HG03432 (cell line): ENCODE data around the gene ZFYVE16.
"Not testable (repeated sequence)": the region's sequence is repeated elsewhere in the genome, so short reads cannot be mapped to it uniquely, and the experiment has no call there.

Experiments used
- ATAC-seq: cut with Tn5 transposase; IDR thresholded peaks from one replicate; pipeline ENCODE4 v1.9.1; 2021; ENCODE audit warnings: mild to moderate bottlenecking, moderate library complexity; ENCODE audit not compliant: unreplicated experiment

The ZFYVE16 gene

GRCh38 chr5:80407735-80408483 lies at the start of gene ZFYVE16:
Gene ZFYVE16, plus strand, starts transcription at chr5:80408064. Its CDS starts 26,084 bp downstream, at chr5:80434148.
- peak; percentile 88 for ATAC-seq

- ATAC-seq, result no peak
Measured at GRCh38 chr5:80360914-80361444, 46.9 kb upstream of the ZFYVE16 start.

DNA sequence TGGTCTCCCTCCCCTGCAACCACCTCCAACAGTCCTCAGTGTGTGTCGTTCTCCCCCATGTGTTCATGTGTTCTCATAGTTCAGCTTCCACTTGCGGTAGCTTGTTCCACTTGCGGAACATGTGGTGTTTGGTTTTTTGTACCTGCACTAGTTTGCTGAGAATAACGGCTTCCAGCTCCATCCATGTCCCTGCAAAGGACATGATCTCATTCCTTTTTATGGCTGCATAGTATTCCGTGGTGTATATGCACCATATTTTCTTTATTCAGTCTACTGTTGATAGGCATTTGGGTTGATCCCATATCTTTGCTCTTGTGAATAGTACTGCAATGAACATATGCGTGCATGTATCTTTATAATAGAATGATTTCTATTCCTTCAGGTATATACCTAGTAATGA lies 43.0 kb upstream of the ZFYVE16 start:
- no peak for ATAC-seq

GRCh38 chr5:80368661-80369480 lies 39.0 kb upstream of the ZFYVE16 start:
- ATAC-seq, result no peak

DNA sequence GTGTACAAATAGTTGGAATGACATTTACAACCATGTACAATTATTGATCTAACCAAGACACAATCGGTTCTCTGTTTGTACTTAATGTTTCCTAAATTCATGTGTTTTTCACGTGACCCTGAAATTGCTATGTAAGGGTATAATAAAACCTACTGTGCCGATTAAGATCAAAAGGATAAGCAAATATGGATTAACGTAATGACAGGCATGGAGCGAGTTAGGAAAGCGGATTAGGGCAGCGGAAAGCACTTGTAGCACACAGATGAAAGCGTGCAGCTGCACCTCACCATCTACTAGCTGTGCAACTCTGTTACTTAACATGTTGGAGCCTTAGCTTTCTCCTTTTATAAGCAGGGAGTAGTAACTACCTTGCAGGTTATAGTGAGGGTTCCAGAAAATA lies 38.3 kb upstream of the ZFYVE16 start:
- ATAC-seq, result no peak

DNA sequence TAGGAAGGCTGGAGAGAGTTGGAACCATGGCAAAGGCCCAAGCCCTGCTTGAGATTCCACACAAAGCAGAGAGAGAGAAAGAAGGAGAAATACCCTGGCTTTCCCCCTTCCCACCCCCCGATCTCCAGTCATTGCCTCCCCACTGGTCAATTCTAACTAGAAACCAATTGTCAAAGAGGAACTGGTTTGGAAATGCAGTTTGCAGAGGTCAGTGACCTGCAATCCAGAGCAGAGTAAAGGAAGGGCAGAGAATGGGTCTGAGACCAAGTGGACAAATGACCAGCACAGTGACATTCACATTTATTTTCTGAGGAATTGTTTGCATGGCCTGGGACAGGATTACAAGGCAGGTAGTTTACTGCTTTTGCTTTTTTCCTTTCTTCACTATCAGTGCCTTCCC lies 37.5 kb upstream of the ZFYVE16 start:
- no peak for ATAC-seq

DNA sequence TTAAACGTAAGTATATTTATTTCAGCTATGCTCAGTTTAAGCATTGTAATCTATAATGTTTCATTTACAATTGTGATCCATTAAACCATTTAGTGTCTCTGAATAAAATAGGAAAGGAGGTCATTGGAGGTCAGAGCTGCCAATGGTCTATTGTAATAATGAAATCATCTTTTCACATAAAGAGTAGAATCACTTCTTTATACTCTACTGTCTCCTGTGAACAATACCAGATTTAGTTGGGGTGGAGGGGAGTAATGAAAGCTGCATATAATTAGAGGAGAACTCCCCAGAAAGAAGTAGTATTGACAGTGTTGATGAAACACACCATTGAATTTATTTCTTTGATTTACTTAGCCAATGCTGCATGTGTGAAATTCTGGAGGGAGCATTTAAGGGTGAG lies 35.1 kb upstream of the ZFYVE16 start:
- ATAC-seq, result no peak

- no peak for ATAC-seq
Measured at GRCh38 chr5:80374188-80374587, 33.7 kb upstream of the ZFYVE16 start.

DNA sequence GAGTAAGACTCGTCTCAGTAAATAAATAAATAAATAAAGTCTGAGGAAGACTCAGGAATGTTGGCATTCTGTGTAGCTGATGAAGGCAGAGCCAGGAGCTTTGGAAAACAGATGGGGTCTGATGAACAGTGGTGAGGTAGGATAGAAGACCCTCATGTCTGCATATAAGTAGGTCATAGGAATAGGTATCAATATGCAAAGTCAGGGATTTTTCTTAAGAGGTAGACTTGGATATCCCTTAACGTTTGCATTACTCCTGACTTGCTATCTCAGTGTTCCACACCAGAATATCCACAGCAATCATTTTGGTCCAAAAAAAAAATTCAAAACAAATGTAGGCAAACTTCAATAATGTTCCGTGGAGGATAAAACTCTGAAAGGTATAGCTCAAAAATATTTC lies 31.3 kb upstream of the ZFYVE16 start:
- ATAC-seq, result no peak

DNA sequence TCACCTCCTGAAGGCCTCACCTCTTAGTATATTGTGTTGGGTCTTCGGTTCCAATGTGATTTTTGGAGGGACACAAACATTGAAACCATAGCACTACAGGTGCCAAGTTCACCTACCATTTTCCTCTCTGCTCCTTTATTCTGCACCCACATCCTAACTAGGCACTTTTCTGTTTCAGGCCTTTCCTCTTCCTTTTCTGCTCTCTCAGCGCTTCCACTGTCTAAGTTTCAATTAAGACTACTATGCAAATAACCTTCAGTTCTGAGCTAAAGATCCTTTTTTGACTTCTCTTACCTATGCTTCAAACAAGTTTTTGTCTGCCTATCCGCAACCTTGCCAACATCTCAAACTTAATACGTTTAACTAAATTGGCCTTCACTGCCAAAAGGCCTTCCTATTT lies 25.4 kb upstream of the ZFYVE16 start:
- ATAC-seq, result no peak

- ATAC-seq, result peak; percentile 53
Measured at GRCh38 chr5:80387063-80387768, 20.6 kb upstream of the ZFYVE16 start.

- no peak for ATAC-seq
Measured at GRCh38 chr5:80389580-80389979, 18.3 kb upstream of the ZFYVE16 start.

- ATAC-seq, result not testable (repeated sequence)
Measured at GRCh38 chr5:80390413-80390812, 17.5 kb upstream of the ZFYVE16 start.

DNA sequence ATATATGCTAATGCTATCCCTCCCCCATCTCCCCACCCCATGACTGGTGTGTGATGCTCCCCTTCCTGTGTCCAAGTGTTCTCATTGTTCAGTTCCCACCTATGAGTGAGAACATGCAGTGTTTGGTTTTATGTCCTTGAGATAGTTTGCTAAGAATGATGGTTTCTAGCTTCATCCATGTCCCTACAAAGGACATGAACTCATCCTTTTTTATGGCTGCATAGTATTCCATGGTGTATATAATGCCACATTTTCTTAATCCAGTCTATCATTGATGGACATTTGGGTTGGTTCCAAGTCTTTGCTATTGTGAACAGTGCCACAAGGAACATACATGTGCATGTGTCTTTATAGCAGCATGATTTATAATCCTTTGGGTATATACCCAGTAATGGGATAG lies 16.6 kb upstream of the ZFYVE16 start:
- ATAC-seq, result not testable (repeated sequence)

DNA sequence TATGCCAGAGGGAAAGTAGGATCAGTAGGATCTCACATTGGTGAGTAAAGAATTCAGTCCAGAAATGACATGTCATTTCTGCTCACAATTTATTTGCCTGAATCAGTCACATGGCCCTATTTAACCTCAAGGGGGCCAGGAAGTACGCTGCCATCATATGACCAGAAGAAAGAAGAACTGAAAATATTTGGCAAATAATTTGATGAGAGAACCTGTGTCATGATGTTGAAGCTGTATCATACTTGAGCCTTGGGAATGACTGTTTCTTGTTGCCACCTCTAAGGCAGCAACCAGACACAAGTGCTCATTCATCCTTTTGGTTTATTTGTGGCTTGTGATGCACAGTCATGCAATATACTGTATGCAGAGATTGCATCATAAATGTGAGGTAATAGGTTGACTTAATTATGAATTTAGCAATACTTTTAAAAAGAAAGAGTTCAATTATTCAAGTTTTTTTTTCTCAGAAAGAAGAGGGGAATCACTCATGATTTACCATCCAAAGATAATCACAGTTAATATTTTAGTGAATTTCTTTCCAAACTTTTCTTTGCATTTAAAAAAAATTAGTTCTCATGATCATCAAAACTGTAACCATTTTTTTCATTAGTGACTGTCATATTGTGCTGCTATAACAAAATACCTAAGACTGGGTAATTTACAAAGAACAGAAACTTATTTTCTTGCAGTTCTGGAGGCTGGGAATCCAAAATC lies 8.2 kb upstream of the ZFYVE16 start:
- ATAC-seq, result peak; percentile 84

DNA sequence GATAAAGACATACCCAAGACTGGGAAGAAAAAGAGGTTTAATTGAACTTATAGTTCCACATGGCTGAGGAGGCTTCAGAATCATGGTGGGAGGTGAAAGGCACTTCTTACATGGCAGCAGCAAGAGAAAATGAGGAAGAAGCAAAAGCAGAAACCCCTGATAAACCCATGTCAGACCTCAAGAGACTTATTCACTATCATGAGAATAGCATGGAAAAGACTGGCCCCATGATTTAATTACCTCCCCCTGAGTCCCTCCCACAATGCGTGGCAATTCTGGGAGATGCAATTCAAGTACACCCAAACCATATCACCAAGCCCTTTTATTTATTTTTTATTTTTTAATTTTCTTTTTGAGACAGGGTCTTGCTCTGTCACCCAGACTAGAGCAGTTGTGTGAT lies 7.5 kb upstream of the ZFYVE16 start:
- not testable (repeated sequence) for ATAC-seq

DNA sequence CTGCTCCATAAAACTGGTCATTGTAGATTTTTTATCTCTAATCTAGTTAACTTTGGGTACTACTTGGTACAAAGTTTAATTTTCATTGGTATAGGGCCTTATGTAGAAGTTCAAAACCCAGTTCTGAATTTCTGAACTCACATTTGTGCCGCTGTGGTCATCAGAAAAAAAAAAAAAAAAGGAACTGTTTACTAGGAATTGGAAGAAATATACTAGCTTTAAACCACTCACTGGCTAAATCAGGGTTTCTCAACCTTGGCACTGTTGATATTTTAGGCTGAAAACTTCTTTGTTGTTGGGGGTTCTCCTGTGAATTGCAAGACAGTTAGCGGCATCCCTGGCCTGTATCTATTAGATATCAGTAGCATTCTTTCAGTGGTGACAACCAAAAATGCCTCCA lies 4.1 kb upstream of the ZFYVE16 start:
- no peak for ATAC-seq

GRCh38 chr5:80406980-80407734 lies 707 bp upstream of the ZFYVE16 start:
- no peak for ATAC-seq

GRCh38 chr5:80408484-80409366 lies 861 bp downstream of the ZFYVE16 start:
- peak; percentile 49 for ATAC-seq
